ENCODE measurements around the gene ZC3H12A. TPM values are rescaled to one million over a fixed set of nuclear protein-coding genes. Genes with fewer than 3 reads are reported as not detected.

The ZC3H12A gene
- total RNA-seq, 1 experiment from 2014 or later = 6.7 TPM

- no peaks in the 10 kb centered on the region for H3K9me3 ChIP-seq (ENCODE audit: control insufficient read depth, low read depth, low read length)
- H4K5ac ChIP-seq (ENCODE audit: insufficient read length, low read depth, low read length) = no peak overlapping the region
- H3K4me1 Mint-ChIP-seq = no peaks in the 10 kb centered on the region
- no peak overlapping the region for H3K4me3 Mint-ChIP-seq
- H3K27me3 ChIP-seq (ENCODE audit: insufficient read depth, low read length) = no peaks in the 10 kb centered on the region
- H3K23me2 ChIP-seq (ENCODE audit: insufficient read length, low read depth, low read length, poor library complexity, severe bottlenecking) = no peaks in the 10 kb centered on the region
- H4K20me1 ChIP-seq (ENCODE audit: control insufficient read depth, insufficient read depth, insufficient read length) = no peaks in the 10 kb centered on the region
- H3K9ac ChIP-seq (ENCODE audit: extremely low read depth, insufficient read length, low read length) = no peak overlapping the region
- no peak overlapping the region for H2BK15ac ChIP-seq (ENCODE audit: low read depth, low read length)
- no peaks in the 10 kb centered on the region for H3K79me1 ChIP-seq (ENCODE audit: insufficient read depth, low read depth, low read length, poor library complexity, severe bottlenecking)
- no peak overlapping the region for H2AFZ ChIP-seq (ENCODE audit: low read length)
- no peak overlapping the region for H3K18ac ChIP-seq (ENCODE audit: insufficient read length, low read depth, low read length)
- no peaks in the 10 kb centered on the region for H3K27me3 Mint-ChIP-seq (ENCODE audit: low read depth)
- H2BK120ac ChIP-seq (ENCODE audit: low read depth, low read length, poor library complexity, severe bottlenecking) = no peak overlapping the region
- no peak overlapping the region for H2BK20ac ChIP-seq (ENCODE audit: low read depth, low read length, poor library complexity, severe bottlenecking)
- no peak overlapping the region for H3K14ac ChIP-seq (ENCODE audit: insufficient read depth, low read length)
- no peak overlapping the region for H3K27ac ChIP-seq (ENCODE audit: insufficient read length, low read depth, low read length)
- H3T11ph ChIP-seq (ENCODE audit: low read length) = no peak overlapping the region
- H3K79me2 ChIP-seq (ENCODE audit: insufficient read depth, low read length) = no peaks in the 10 kb centered on the region
- no peak overlapping the region for H3K56ac ChIP-seq (ENCODE audit: insufficient read length, low read depth, low read length)
- no peak for DNase-seq
- H3K4me1 ChIP-seq (ENCODE audit: insufficient read depth, low read length) = no peaks in the 10 kb centered on the region
- peaks cover 11 to 34% (median 19%) of the 10 kb centered on the region in 3 experiments; a peak in 6 of 7 replicates for H3K36me3 Mint-ChIP-seq (ENCODE audit: insufficient read depth in 1 of 3, low read depth in 3 of 3)
- H4K91ac ChIP-seq (ENCODE audit: insufficient read length, low read depth, low read length) = no peak overlapping the region
- H4K8ac ChIP-seq (replicated peaks; ENCODE audit: insufficient read length, low read depth, low read length) = no peak overlapping the region
- H2BK5ac ChIP-seq (ENCODE audit: insufficient read length, low read length) = no peak overlapping the region
- TF ChIP-seq, protein P1, sequence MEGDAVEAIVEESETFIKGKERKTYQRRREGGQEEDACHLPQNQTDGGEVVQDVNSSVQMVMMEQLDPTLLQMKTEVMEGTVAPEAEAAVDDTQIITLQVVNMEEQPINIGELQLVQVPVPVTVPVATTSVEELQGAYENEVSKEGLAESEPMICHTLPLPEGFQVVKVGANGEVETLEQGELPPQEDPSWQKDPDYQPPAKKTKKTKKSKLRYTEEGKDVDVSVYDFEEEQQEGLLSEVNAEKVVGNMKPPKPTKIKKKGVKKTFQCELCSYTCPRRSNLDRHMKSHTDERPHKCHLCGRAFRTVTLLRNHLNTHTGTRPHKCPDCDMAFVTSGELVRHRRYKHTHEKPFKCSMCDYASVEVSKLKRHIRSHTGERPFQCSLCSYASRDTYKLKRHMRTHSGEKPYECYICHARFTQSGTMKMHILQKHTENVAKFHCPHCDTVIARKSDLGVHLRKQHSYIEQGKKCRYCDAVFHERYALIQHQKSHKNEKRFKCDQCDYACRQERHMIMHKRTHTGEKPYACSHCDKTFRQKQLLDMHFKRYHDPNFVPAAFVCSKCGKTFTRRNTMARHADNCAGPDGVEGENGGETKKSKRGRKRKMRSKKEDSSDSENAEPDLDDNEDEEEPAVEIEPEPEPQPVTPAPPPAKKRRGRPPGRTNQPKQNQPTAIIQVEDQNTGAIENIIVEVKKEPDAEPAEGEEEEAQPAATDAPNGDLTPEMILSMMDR (conservative IDR thresholded peaks at IDR 0.05) = no peak
- no peak overlapping the region for H3K23ac ChIP-seq (ENCODE audit: insufficient read length, low read depth, low read length)
- no peak overlapping the region for H3K4ac ChIP-seq (ENCODE audit: low read depth, low read length)
- no peak overlapping the region for H3K4me2 ChIP-seq (ENCODE audit: insufficient read depth, insufficient read length, low read length)
- no CpG with 5 or more reads among the region's 4 CpGs for WGBS (ENCODE audit: extremely low coverage, insufficient read length, low lambda C conversion rate)
- H3K9me3 Mint-ChIP-seq = no peaks in the 10 kb centered on the region
- no peak overlapping the region for H2BK12ac ChIP-seq (ENCODE audit: insufficient read length, low read depth, low read length)
- no peak overlapping the region for H2AK5ac ChIP-seq (ENCODE audit: insufficient read length, low read length)
- H3K27ac Mint-ChIP-seq = peak overlapping the region in 2 of 3 experiments; percentile 32 to 35; a peak in 3 of 7 replicates
Measured at GRCh38 chr1:37533317-37534093, 59.1 kb downstream of the ZC3H12A start.

Small RNA genes within 50 kb of the gene (microRNA-seq; reads per million reads assigned to microRNA genes)
- gene MIR5581 (ENCODE audit: borderline microRNAs expressed) (not detected), gene MIR6732 (ENCODE audit: borderline microRNAs expressed) (not detected)

Other genes starting within 250 kb of the ZC3H12A start
- 48.8 and 51.6 TPM in 2 replicates for gene MEAF6, start 40.2 kb downstream of the ZC3H12A start, total RNA-seq (2021)
- 15.1 and 17.5 TPM in 2 replicates for gene SNIP1, start 79.7 kb downstream of the ZC3H12A start, total RNA-seq (2021)
- 18.0 and 18.9 TPM in 2 replicates for gene DNALI1, start 82.4 kb downstream of the ZC3H12A start, total RNA-seq (2021)
- 101 and 106 TPM in 2 replicates for gene GNL2, start 121.4 kb downstream of the ZC3H12A start, total RNA-seq (2021)
- 0.33 and 0.35 TPM in 2 replicates for gene RSPO1, start 160.3 kb downstream of the ZC3H12A start, total RNA-seq (2021)
- gene CDCA8, start 217.9 kb downstream of the ZC3H12A start, total RNA-seq (2021) = 47.7 and 48.5 TPM in 2 replicates

Data from H9 (cell line).